Stimulated activated CD8-positive, alpha-beta memory T cell treated with anti-CD3 and anti-CD28 coated beads, Interleukin-4, amount 100 ng/mL, for 48 hours (primary cell): Measurements from ENCODE around the gene OR5K1.

ENCODE experiments used
- DNase-seq: peaks from one replicate; pipeline ENCODE4 v3.0.0-alpha.2; 2020

The OR5K1 gene

DNA sequence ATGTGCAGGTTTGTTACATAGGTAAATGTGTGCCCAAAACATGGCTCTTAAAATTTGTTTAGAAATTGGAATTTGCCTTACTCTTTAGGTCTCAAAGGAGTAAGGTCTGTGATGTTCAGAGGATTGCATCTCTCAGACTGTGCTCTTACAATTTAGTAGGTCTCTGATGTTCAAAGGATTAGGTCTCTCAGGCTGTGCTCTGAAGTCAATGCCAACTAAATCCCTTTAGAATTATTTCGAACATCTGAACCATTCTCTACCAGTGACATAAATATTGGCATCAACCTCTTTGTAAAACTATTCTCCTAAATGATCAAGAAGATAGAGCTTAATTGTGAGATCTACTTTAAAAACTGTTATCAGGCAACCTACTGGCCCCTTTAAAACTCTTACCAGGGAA is at the start of gene OR5K1:
Gene OR5K1, plus strand, starts transcription at position 301 of the 400 bp plus-strand sequence. CDS start 6,376 bp downstream, outside the sequence.
- DNase-seq, result no peak

- DNase-seq, result no peak
Measured at GRCh38 chr3:98432575-98432974, 30.4 kb upstream of the OR5K1 start.

GRCh38 chr3:98433764-98434163 is 29.2 kb upstream of the OR5K1 start:
- DNase-seq, result no peak

- no peak for DNase-seq
Measured at GRCh38 chr3:98434412-98434811, 28.6 kb upstream of the OR5K1 start.

DNA sequence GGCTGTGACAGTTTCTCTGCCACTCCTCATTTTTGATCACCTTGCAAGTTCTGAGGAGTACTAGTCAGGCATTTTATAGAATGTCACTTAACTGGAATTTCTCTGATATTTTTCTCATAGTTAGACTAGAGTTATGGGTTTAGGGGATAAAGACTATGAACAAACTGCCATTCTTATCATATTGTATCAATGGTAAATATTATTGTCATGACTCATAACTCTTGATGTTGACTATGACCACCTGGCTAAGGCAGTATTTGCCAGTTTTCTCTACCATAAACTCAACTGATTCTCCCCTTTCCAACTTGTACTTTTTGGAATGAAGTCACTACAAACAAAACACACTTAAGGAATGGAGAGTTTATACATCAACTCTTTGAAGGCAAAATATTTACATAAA is 22.7 kb upstream of the OR5K1 start:
- DNase-seq, result no peak

- no peak for DNase-seq
Measured at GRCh38 chr3:98445949-98446406, 17.0 kb upstream of the OR5K1 start.

- no peak for DNase-seq
Measured at GRCh38 chr3:98449606-98450193, 13.3 kb upstream of the OR5K1 start.

DNA sequence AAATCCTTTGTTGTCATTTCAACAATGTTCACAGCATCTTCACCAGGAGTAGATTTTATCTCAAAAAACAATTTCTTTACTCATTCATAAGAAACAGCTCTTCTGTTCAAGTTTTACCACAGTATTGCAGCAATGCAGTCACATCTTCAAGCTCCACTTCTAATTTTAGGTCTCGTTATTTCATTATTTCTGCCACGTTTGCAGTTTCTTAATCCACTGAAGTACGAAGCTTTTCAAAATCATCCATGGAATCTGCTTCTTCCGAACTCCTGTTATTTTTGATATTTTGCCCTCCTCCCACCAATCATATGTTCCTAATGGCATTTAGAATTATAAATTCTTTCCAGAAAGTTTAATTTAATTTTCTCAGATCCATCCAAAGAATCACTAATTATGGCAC is 12.6 kb upstream of the OR5K1 start:
- DNase-seq, result no peak

GRCh38 chr3:98453827-98454226 is 9.2 kb upstream of the OR5K1 start:
- DNase-seq, result no peak

DNA sequence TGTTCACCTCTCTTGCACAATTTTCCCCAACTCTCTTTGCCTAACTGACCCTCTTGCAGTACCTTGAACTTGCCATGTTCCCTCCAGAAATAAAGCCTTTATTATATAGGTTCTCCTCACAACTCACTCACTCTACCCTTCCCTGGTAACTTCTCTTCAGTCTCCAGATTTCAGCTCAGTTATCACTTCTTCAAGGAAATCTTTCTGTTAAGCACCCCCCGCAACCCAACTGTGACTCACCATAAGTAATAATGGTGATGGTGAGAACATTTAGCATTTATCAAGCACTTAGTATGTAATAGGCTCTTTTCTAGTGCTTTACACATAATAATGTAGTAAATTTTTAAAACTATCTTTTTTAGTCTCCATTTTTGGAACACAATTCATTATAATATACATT is 8.1 kb upstream of the OR5K1 start:
- DNase-seq, result no peak

- no peak for DNase-seq
Measured at GRCh38 chr3:98457543-98457942, 5.5 kb upstream of the OR5K1 start.

DNA sequence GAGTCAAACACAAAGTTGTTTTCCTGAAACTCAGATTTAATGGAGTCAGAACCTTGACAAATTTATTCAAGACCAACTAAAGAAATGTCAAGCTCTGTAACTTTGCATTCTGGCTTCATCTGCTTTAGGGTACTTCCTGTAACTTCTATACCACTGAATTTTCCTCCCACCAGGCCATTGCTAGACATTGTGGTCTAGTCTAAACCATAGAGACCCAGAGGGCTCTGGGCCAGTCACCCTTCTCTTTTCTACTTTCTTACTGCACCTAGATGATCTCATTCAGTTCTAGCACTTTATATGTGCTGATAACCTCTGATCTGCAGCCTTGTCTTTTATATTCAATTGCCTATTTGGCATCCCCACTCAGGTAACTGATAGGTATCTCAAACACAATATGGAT is 2.8 kb upstream of the OR5K1 start:
- DNase-seq, result no peak

DNA sequence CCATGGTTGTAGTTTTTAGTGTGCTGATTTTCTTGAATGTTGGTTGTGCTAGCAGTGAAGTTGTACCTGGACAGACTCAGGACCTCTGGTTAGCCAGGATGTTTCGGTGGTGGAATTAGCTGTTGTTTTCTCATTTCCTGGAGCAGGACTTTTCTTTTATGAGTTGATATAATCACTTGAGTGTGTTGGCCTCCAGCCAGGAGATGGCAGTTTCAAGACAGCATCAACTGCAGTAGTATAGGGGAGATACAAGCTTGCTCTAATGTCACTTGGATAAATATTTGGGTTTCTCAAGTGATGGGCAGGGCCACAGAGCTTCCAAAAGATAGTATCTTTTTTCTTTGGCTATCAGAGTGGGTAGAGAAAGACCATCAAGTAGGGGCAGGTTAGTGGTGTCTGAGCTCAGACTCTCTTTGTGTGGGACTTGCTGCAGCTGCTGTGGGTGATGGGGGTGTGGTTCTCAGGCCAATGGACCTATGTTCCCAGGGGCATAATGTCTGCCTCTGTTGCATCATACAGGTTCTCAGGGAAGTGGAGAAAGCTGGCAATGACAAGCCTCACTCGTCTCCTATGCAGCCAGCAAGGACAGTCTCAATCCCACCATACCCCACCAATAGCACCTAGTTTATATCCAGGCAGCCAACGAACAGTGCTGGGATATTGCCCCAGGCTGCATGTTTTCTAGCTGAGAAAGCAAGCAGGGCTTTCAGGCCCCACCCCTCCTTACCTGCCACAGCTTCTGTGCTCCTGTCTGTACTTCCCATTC is 19.9 kb downstream of the OR5K1 start:
- no peak for DNase-seq

DNA sequence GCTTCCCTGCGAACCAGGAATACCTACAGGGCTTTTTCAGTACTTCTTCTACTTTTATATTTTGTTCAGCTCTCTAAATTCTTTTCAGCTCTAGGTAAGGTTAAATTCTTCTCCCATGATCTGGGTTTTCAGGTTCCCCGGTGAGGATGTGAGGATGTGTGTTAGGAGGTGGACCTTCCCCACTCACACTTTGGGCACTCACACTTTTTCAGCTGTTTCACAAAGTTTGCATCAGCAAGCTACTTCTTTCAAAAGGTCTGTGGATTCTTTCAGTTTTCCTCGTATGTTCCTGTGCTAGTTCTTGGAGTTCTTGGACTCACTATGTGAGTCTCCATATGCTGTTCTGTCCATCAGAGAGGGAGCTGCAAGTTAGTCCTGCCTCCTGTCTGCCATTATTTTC is 20.6 kb downstream of the OR5K1 start:
- DNase-seq, result no peak

- DNase-seq, result no peak
Measured at GRCh38 chr3:98497381-98497780, 34.4 kb downstream of the OR5K1 start, which contains the start of gene OR5K2. Gene OR5K2 (plus strand): TSS chr3:98497681. CDS start chr3:98497681, 0 bp downstream.

DNA sequence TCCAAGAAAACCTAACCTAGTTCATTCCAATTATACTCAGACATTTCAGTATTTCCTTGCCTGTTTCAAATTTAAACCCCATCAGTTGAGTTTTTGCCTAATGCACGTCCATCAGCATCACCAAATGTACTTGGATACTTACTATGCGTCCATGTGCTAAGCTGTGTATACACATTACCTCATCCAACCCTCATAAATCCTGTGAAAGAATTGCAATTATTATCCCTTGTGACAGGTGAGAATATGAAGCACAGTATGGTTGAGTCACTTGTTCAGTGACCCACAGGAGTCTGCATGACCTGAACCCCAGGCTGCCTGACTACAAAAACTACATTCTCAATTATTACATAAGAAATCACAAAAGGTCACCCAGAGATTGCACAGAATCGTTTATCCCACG is 37.0 kb downstream of the OR5K1 start:
- no peak for DNase-seq

- DNase-seq, result no peak
Measured at GRCh38 chr3:98501270-98501669, 38.3 kb downstream of the OR5K1 start.

- DNase-seq, result no peak
Measured at GRCh38 chr3:98501863-98502576, 39.0 kb downstream of the OR5K1 start.

GRCh38 chr3:98504539-98504938 is 41.5 kb downstream of the OR5K1 start:
- DNase-seq, result no peak

- DNase-seq, result no peak
Measured at GRCh38 chr3:98508582-98508981, 45.6 kb downstream of the OR5K1 start.

DNA sequence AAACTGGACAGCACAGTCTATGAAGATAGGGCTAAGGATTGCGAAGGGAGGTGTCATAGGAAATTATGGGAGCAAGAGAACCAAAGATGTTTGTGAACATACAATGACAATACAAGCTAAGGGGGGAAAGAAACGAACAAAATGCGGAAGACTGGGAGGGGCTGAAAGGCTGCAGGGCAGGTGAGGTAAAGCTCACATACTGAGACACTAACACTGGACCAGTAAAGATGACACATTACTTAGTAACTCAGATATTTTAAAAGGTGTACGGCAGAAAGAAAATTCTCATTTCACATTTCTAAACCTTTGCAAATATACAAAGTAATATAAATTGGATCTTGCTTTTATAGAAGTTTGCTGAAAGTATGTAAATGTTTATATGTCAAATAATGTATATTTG is 49.6 kb downstream of the OR5K1 start:
- no peak for DNase-seq

GRCh38 chr3:98513091-98513511 is 50.1 kb downstream of the OR5K1 start:
- no peak for DNase-seq

DNA sequence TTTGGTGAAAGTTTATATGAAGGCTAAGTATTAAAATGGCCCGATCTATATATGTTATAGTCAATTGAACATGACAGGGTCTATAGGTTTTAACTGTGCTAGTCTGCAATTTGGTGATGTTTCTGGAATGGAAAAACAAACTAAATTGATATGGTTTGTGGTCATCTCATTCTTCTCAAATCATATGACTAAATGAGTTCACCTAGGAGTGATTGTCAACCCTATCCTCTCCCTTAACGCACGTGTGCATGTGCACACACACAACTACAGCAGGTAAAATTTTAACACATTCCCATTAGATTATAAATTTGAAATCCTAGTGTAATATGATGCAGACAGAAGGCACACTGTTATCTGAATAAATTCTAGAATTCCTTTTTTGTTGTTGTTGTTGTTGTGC is 50.7 kb downstream of the OR5K1 start:
- no peak for DNase-seq

DNA sequence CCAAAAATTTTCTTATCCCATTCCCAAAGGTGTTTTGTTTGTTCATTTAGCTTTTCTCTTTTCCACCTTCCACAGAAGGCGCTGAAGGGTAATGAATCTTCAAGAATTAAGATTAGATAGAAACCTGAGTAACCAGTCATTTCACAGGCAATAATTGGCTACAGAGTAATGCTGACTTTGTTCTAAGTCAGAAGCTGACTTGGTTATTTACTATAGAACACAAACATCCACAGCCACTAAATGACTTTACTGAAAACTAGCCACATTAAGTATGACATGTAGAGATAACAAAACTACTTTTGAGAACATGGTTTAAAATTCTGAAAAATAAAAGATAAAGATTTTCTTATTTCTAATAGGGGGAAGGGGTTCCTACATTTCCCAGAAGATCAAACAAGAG is 51.9 kb downstream of the OR5K1 start:
- no peak for DNase-seq
